Measurements from ENCODE around the gene COLGALT1.

COLGALT1 gene

DNA sequence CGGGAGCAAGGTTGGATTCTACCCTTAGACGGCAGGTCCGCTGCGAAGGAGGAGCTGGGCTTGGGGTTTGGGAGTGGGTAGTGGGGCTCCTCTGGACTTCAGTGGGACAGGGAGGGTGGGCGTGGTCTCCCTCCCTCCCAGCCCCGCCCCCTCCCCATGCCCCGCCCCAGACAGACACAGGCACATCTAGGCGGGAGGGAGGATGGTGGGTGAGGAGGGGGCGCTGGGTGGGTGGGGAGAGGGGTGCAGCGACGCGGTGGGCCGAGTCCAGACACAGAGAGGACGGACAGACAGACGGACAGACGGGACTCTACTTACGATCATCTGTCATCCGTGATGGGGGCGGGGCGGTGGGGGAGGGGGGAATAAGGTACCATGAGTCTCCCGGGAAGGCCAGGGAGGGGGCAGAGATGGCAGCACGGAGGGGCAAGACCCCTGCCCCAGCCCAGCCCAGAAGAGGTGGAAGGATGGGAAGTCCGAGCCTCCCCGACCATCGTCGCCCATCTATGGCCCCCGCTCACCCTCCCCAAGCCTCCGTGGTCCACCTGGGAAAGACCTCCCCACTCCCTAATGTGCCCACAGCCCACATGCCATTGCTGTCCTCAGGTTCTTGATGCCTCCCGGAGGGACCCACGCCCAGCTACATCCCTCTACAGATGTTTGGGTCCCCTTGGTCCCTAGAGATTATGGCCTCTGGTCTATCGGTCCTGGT is 67.9 kb downstream of the COLGALT1 start:
- no peak for DNase-seq (ENCODE audit: low read depth)

- no peak for DNase-seq (ENCODE audit: low read depth)
Observed at GRCh38 chr19:17624314-17624991, 69.0 kb downstream of the COLGALT1 start.

GRCh38 chr19:17625043-17625442 is 69.6 kb downstream of the COLGALT1 start:
- DNase-seq (ENCODE audit: low read depth), result no peak

DNA sequence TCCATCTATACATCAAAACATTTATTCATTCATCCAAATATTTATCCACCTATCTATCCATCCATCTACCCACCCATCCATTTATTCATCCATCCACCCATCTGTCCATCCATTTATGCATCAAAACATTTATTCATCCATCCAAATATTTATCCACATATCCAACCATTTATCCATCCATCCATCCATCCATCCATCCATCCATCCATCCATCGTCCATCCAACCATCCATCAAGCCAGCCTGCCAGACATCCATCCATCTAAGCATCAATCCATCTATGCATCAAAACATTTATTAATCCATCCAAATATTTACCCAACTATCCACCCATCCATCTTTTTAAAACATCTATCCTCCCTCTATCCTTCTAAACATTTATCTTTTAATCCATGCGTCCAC is 70.5 kb downstream of the COLGALT1 start:
- DNase-seq (ENCODE audit: low read depth), result no peak

- DNase-seq (ENCODE audit: low read depth), result no peak
Observed at GRCh38 chr19:17626456-17627015, 71.1 kb downstream of the COLGALT1 start.

DNA sequence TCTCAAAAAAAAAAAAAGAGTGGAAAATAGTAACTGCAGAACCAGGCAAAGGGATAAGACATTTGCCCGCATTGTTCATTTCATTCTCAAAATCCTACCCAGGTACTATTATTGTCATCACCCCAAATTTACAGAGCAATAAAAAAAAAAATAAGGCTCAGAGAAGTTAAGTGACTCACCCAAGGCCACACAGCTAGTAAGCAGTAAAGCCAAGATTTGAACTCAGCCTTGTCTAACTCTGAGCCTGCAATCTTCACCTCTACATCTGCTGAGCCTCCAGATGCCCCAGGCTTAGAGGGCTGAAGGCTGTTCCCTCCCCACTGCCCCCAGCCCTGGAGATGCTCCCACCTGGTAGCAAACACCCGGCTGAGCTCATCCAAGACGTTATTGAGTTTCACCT is 71.7 kb downstream of the COLGALT1 start:
- no peak for DNase-seq (ENCODE audit: low read depth)

DNA sequence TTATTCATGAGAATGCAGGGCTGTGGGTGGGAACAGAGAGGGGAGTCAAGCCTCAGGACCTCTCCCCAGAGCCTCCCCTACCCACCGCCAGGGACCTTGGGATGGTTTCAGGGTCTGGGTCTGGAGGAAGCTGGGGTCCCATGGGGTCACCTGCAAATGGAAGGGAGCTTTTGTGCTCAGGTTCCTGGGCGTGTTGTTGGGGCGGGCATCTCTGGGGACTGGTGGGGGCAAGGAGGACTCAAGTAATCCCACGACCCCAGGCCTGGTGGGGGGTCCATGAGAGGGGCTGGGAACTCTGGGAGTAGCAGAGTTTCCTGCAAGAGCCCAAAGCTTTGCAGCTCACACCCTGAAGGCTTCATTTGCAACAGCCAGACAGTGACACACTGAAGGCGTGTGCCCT is 72.5 kb downstream of the COLGALT1 start:
- DNase-seq (ENCODE audit: low read depth), result no peak

GRCh38 chr19:17629760-17630159 is 74.3 kb downstream of the COLGALT1 start:
- no peak for DNase-seq (ENCODE audit: low read depth)

- DNase-seq (ENCODE audit: low read depth), result no peak
Observed at GRCh38 chr19:17632577-17632976, 77.1 kb downstream of the COLGALT1 start.
